Frontal cortex (tissue), 4 donors: Measurements from ENCODE around the gene PBX1. TPM values are rescaled to one million over a fixed set of nuclear protein-coding genes. Genes with fewer than 3 reads are reported as not detected.
A peak's percentile ranks its signal among the peaks of the same experiment; 100 is the strongest.
"Not testable (repeated sequence)": the region's sequence is repeated elsewhere in the genome, so short reads cannot be mapped to it uniquely, and the experiment has no call there.

Source experiments
- DNase-seq, 2 donors: peaks; one replicate each; pipeline ENCODE4 v3.0.0; 2012; ENCODE audit warnings: low spot score in 2 of 2
- FAIRE-seq: peaks from 2 replicates; lab custom pipeline; 2012; peaks lifted over from hg19 to GRCh38; lab: Jason Lieb, UNC
- total RNA-seq: library from RNA; depleted of rRNA; stranded (reverse); fragments of >200 nt; gene quantifications from one replicate; pipeline ENCODE4 v1.2.3, GENCODE V29; 2014
- donor health status: control.
- donor health status: control.
- donor health status: control.

PBX1 gene
- total RNA-seq, 1 donor from 2014 or later, result 197 TPM

DNA sequence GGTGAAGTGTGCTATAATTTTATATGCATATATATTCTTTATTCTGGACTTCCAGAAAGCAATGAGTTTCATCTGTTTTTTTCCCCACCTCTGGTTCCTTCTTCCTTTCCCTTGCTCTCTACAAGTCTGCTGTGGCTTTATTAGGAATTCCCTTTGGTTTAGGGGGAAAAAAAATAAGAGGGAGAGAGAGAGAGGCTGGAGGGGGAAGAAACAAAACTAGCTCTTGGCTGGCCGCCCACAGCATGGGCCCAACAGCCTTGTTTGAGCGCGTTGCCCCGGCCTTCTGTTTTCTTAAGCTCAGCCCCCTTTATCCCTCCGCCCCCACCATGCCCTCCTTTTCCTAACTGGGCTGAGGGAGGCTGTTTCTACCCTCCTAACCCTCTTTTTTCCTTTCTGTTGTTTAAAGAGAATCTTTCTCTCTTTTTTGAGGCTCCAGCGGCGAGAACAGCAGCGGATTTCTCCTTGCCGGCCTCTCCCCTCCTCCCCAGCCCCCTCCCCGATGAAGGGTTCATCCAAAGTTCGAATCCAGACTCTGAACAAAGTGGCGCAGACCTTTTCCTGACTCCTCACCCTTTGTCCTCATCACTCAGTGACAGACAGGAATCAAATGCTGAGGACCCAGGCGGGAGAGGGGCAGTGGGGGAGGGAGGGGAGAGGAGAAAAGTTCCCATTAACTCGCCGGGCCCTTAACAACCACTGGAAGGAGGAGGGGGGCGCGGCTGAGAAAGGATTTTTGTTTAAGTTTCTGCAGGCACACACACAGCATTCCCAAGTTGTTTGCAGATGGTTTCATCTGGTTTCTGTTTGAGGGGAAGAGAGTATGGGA, 29.7 kb downstream of the PBX1 start:
- DNase-seq (no peak), FAIRE-seq (no peak)

DNA sequence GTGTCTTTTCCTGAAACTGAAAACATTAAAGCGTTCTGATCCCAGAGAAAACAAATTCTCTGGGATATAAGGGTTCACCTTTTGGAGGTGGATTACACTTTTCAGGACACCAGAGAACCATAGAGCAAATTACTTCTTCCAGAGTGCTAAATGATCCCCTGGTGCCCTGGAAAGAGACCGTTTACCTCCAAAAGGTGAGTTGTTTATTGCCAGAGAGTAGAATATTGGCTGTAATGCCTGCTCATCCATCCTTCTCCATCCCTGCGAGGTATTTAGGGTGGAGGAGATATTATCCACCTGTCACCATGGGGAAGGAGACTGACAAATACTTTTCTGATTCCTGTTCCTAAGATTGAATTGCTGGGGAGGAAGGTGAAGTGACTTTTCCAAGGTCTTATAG, 30.4 kb downstream of the PBX1 start:
- no peak for FAIRE-seq

DNA sequence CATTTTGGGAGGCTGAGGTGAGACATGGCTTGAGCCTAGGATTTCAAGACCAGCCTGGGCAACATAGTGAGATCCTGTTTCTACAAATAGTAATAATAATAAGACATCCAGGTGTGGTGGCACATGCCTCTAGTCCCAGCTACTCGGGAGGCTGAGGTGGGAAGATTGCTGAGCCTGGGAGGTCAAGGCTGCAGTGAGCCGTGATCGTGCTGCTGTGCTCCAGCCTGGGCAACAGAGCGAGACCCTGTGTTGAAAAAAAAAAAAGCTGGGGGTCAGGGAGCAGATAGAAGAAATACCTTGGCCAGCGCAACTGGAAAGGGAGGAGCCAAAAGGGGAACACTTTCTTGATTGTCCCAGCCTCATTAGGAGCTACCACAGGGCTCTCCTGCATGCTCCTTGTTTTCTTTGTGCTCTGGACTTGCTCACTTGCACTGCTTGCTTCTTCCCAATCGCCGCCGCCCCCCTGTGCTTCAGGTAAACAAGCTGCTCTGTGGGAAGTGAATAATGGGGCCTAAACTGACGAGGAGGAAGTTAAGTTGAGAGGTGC, 31.1 kb downstream of the PBX1 start:
- DNase-seq (no peak), FAIRE-seq (no peak)

More for the DNA sequence above, 30.4 kb downstream of the PBX1 start:
- DNase-seq, result no peak

DNA sequence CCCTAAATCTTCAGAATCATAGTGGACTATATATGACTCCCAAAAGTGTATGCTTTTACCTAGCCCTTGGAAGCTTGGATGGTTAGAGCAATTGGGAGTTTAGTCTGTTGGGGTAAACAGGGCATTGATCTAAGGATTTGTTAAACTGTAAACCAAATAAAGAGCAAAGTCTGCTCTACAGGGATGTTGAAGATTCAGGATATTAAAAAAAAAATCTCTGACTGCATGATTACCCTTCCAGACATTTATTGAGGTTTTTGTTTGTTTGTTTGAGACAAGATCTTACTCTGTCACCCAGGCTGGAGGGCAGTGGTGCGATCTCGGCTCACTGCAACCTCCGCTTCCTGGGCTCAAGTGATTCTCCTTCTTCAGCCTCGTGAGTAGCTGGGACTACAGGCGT, 31.6 kb downstream of the PBX1 start:
- no peak for FAIRE-seq
- no peak for DNase-seq

DNA sequence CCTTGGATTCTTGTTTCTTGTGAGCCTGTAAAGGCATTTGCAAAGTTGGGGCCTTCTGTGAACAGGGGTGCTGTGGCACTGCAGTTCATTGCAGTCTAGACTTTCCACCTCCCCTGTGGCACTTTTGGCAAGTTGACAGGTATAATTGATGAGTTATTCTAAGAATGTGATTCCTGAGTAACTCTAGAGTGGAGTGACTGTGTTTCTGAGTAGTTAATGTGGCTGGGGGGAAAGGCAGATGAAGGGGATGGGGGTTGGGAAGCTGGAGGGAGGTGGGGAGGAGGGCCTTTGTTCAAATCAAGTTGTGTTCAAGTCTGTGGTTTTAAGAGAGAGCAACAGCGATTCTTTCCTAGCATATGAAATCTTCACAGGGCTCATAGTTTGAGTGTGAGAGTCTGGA, 32.9 kb downstream of the PBX1 start:
- DNase-seq (no peak), FAIRE-seq (no peak)

GRCh38 chr1:164592634-164593033, 33.6 kb downstream of the PBX1 start:
- FAIRE-seq, result no peak

DNA sequence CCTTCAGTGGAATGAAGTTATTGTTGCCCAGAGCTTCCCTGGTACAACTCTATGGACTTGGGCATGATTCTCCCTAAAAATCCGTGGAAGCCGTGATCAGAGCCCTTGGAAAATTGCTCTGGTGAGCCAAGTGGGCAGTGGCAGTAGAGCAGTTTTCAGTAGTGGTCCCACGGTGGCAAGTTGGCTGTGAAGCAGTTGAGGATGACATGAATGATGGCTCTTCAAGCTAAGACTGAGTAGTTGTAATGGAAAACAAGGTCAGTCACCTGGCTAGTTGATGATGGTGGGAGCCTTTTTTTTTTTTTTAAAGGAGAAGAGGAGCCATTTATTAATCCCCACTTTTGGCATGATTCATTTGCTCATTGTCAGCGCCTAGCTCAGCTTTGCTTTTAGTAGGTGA, 36.2 kb downstream of the PBX1 start:
- FAIRE-seq (no peak), DNase-seq (no peak)

More at GRCh38 chr1:164592634-164593033, 33.6 kb downstream of the PBX1 start:
- DNase-seq, result no peak

GRCh38 chr1:164596172-164596571, 37.2 kb downstream of the PBX1 start:
- DNase-seq (no peak), FAIRE-seq (no peak)

- no peak for FAIRE-seq
These were observed 39.7 kb downstream of the PBX1 start for GRCh38 chr1:164598719-164599118.

GRCh38 chr1:164599272-164599671, 40.3 kb downstream of the PBX1 start:
- FAIRE-seq, result no peak
- DNase-seq, result no peak

More at GRCh38 chr1:164598719-164599118, 39.7 kb downstream of the PBX1 start:
- DNase-seq, result no peak

DNA sequence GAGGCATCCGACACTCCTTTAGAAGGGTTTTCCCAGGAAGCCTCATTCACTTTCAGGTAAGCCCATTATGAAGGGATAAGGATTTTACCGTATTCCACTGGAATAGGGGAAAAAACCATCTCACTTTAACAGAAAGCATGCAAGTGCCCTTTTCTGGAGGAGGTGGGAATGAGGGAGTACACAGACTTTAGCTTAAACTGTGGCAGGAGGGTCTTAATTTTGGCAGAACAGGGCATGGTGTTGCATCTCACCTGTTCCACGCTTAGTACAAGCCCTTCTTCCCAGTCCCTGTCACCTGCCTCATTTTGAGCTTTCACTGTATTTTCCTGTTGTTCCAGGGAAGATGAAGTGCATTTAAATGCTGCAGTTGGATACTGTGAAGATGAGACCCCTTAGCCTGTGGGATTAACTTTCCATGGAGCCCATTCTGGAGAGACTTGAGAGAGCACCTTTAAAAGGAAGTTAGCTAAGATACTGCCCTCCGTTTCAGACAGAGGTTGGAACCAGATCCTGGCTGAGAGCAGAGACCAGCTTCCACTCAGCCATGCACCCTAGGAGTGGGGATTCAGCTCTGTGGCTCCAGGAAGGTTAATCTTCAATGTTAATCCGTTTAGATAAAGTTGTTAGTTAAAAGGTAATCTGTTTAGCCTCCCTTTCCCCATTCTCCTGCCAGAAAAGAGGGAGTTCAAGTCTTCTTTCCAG, 42.6 kb downstream of the PBX1 start:
- DNase-seq (no peak), FAIRE-seq (no peak)

DNA sequence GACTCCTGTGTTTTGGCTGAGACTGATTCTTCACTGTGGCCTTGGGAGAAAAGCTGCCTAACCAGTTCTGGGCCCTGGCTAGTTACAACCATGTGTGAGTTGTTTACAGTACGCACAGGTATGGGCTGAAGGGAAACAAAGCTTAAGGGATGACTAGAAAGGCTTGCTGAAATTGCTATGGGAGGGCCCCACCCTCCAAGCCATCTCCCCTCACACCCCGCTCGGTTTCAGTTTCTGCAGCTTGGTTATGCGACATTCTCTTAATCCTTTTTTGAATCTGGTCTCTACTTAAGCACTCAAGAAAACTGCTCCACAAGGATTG, 43.1 kb downstream of the PBX1 start:
- no peak for DNase-seq
- no peak for FAIRE-seq

GRCh38 chr1:164602480-164603093, 43.6 kb downstream of the PBX1 start:
- DNase-seq (no peak), FAIRE-seq (no peak)

- FAIRE-seq, result peak; percentile 17
- DNase-seq, result not testable (repeated sequence)
These were observed 44.8 kb downstream of the PBX1 start for GRCh38 chr1:164603805-164604204.

DNA sequence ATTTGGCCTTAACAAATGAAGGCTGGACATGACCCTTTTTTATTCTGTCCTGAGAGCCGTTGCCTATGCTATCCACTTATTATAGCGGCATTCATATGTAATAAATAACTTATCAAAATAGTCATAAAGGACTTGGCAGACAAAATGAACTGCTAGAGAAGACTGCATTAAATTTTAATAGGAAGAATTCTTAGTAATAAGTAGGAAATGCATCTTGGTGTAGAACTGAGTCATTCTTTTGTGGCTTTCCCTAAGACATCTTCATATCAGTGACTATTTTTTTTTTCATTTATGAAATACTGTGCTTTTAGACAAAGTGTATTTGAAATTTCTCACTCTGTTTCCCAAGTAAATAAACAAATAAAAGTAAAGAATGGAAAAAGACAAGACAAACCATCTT, 45.6 kb downstream of the PBX1 start:
- DNase-seq, result no peak
- no peak for FAIRE-seq

- DNase-seq, result no peak
- no peak for FAIRE-seq
These were observed 46.5 kb downstream of the PBX1 start for GRCh38 chr1:164605254-164606091.

GRCh38 chr1:164607351-164607750, 48.4 kb downstream of the PBX1 start:
- no peak for FAIRE-seq
- DNase-seq, result no peak

DNA sequence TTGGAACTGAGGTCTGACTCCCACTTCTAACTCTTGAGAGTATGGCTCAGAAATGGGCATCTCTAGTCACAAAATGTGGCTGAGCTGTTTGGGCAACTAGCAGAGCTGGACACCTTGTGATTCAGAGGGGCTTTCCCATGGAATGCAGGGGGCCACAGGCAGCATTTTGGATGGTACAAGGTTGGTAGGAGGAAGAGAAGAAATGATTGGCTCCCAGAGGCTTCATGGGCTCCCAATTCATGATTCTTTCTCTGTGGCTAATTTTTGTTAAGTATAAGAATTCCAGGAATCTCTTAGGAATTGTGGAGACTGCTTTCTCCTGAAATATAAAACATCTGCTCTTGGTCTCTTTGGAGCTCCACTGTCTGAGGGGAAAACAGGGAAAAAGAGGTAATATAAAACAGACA, 49.7 kb downstream of the PBX1 start:
- DNase-seq (no peak), FAIRE-seq (no peak)

DNA sequence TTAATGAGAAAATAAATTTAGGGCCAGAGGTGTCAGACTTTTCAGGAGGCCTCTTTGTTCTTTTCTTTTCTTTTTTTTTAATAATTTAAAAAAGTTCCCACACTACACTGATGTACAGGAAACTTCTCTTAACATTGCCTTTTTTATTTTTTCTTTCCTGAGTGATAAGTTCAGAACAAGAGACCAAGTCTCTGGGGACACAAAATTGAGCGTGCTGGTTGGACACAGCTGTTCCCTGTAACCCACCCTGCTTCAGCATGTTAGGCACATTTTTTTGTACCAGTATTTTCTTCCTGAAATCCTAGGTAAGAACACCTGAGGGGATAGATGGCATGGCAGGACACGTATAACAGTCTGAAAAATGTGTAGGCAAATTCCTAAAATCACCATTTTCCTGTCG, 50.1 kb downstream of the PBX1 start:
- FAIRE-seq (no peak), DNase-seq (no peak)
